NB4 (cell line): ENCODE measurements around the gene RANBP17.

Experiments
- MYC ChIP-seq: IDR thresholded peaks from 2 replicates; pipeline ENCODE4 v1.6.1; 2011; ENCODE audit warnings: low read depth, low read length
- POLR2A ChIP-seq: IDR thresholded peaks from 2 replicates; pipeline ENCODE4 v1.6.1; 2011; ENCODE audit warnings: mild to moderate bottlenecking; ENCODE audit not compliant: insufficient read length; ENCODE audit errors: extremely low read depth
- TF ChIP-seq, protein P1 (sequence below): IDR thresholded peaks from one replicate; pipeline ENCODE4 v1.5.1; 2012; ENCODE audit warnings: low read depth, low read length
- TF ChIP-seq, protein P2 (sequence below): IDR thresholded peaks from 2 replicates; pipeline ENCODE4 v1.6.1; 2011; ENCODE audit warnings: low read depth, low read length

DNA sequence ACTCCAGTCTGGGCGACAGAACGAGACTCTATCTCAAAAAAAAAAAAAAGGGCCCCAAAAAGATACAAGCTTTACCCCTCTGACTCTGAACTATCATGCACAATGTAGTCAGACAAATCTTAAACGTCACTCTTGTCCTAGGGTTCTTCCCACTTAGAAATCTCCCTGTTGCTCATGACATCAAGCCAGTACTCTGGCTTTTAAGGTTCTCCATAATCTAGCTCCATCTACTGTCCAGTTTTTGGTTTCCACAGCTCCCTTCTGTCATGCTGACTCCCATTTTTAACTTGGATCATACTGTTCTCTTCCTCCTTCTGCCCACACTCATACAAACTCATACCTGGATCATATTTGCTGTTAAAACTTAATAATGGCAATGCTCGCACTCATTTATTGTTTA lies 290.6 kb downstream of the RANBP17 start:
- TF ChIP-seq, protein P1, sequence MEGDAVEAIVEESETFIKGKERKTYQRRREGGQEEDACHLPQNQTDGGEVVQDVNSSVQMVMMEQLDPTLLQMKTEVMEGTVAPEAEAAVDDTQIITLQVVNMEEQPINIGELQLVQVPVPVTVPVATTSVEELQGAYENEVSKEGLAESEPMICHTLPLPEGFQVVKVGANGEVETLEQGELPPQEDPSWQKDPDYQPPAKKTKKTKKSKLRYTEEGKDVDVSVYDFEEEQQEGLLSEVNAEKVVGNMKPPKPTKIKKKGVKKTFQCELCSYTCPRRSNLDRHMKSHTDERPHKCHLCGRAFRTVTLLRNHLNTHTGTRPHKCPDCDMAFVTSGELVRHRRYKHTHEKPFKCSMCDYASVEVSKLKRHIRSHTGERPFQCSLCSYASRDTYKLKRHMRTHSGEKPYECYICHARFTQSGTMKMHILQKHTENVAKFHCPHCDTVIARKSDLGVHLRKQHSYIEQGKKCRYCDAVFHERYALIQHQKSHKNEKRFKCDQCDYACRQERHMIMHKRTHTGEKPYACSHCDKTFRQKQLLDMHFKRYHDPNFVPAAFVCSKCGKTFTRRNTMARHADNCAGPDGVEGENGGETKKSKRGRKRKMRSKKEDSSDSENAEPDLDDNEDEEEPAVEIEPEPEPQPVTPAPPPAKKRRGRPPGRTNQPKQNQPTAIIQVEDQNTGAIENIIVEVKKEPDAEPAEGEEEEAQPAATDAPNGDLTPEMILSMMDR = no peak
- no peak for TF ChIP-seq MYC
- no peak for TF ChIP-seq POLR2A
- TF ChIP-seq, protein P2, sequence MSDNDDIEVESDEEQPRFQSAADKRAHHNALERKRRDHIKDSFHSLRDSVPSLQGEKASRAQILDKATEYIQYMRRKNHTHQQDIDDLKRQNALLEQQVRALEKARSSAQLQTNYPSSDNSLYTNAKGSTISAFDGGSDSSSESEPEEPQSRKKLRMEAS = no peak
